ENCODE results near the gene NAP1L4.

NAP1L4 gene

DNA sequence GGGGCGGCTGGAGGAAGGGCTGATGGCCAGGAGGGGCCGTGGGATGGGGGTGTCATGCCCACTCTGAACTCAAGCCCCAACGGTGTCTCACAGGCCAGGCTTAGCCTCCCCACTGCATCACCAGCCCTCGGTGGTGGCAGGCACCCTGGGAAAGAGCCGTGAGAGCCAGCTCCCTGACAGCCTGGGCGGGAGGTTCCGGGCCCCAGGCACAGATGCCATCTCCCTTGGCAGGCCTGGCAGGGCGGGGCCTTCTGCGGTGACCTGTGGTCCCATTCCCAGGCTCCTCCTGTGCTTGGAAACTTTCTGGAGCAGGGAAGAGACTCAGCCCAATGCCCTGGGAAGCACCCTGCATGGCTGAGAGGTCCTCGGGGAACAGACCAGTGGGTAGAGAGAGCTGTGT lies 67.7 kb downstream of the NAP1L4 start:
- H3K9me3 ChIP-seq (ENCODE audit: insufficient read depth, low read length): peaks cover 16% of the 10 kb centered on the region; the same call in 1 of the 2 replicates
- H3K4me1 ChIP-seq (ENCODE audit: insufficient read depth, insufficient read length): peaks cover 13% of the 10 kb centered on the region
- peaks cover 33% of the 10 kb centered on the region for H3K36me3 ChIP-seq (ENCODE audit: insufficient read depth, insufficient read length, low read length)
- H3K4me3 ChIP-seq (ENCODE audit: insufficient read length, low read depth): no peak overlapping the region
- no peak for DNase-seq (ENCODE audit: low read depth, low spot score)
- TF ChIP-seq YY1 (IDR thresholded peaks at IDR 0.05; ENCODE audit: insufficient read depth, insufficient read length): no peak
- no peak for TF ChIP-seq SUZ12 (IDR thresholded peaks at IDR 0.05; ENCODE audit: extremely low read depth, insufficient read depth, insufficient read length)
- TF ChIP-seq ZNF274 (IDR thresholded peaks at IDR 0.05; ENCODE audit: low read depth, low read length): no peak
- no peak overlapping the region for H3K9ac ChIP-seq (ENCODE audit: insufficient read length, low read depth)
- peaks cover 4% of the 10 kb centered on the region for H3K27me3 ChIP-seq (ENCODE audit: insufficient read depth, insufficient read length)

DNA sequence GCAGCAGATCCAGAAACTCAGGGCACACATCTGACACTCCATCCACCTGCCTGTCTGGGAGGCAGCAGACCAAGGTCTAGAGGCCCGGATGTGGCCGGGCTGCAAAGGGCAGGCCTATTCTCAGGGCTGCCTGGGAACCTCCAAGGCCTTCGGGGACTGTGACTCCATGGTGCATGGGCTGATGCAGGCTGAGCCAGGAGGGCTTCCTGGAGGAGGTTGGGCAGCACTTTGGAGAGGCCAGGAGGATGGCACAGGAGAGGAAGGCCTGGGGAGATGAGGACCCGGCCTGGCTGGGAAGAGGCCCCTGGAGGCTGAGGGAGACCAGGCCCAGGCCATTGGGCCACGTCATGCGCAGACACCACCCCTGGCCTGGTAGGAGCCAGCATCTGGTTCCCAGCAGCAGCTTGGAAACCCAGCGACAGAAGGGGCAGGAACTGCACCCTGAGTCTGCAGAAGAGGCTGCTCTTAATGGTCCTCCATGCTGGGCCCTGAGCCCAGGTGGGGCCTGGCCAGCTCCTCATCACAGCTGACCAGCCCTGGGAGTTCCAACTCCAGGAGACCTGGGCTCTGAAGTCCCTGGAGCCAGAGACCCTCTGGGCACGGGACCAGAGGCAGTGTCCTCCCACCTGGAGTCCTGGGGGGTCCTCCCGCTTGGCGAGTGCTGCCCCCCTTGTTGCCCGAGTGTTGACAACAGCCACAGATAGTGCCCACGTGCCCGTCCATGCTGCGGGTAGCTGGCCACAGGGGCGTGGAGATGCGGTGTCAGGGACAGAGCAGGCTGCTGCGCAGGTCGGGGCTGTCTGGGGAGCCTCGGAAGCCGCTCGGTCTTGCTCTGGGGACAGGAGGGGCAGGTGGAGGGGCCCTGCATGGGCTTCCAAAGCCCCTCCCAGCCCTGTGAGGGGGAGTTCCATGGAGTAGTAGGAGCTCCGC lies 68.4 kb downstream of the NAP1L4 start:
- Histone ChIP-seq H3K9ac (ENCODE audit: insufficient read length, low read depth) (no peak overlapping the region), H3K4me3 (ENCODE audit: insufficient read length, low read depth) (no peak overlapping the region), H3K9me3 (ENCODE audit: insufficient read depth, low read length) (peaks cover 16% of the 10 kb centered on the region; the same call in 1 of the 2 replicates), H3K36me3 (ENCODE audit: insufficient read depth, insufficient read length, low read length) (peaks cover 33% of the 10 kb centered on the region), H3K27me3 (ENCODE audit: insufficient read depth, insufficient read length) (peaks cover 4% of the 10 kb centered on the region), H3K4me1 (ENCODE audit: insufficient read depth, insufficient read length) (peaks cover 13% of the 10 kb centered on the region)
- no peak for DNase-seq (ENCODE audit: low read depth, low spot score)
- no peak for TF ChIP-seq ZNF274 (IDR thresholded peaks at IDR 0.05; ENCODE audit: low read depth, low read length)
- TF ChIP-seq YY1 (IDR thresholded peaks at IDR 0.05; ENCODE audit: insufficient read depth, insufficient read length): no peak
- no peak for TF ChIP-seq SUZ12 (IDR thresholded peaks at IDR 0.05; ENCODE audit: extremely low read depth, insufficient read depth, insufficient read length)

DNA sequence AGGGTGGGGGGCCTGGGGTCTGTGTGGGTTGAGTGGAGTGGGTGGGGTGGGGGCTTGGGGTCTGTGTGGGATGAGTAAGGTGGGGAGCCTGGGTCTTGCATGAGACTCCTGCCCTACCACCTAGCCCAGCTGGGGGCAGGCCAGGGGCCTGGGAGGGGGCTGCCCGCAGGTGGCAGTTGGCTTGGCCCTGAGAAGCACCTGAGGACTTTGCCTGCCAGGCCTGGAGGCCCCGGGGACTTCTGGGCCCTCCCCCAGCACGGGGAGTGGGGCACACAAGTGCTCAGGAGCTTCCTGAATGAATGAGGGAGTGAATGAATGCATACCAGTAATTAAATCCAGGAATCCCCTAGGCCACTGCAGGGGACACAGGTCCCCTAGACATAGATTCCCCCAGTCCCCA lies 69.5 kb downstream of the NAP1L4 start:
- H3K27me3 ChIP-seq (ENCODE audit: insufficient read depth, insufficient read length): peaks cover 3% of the 10 kb centered on the region
- no peak for DNase-seq (ENCODE audit: low read depth, low spot score)

DNA sequence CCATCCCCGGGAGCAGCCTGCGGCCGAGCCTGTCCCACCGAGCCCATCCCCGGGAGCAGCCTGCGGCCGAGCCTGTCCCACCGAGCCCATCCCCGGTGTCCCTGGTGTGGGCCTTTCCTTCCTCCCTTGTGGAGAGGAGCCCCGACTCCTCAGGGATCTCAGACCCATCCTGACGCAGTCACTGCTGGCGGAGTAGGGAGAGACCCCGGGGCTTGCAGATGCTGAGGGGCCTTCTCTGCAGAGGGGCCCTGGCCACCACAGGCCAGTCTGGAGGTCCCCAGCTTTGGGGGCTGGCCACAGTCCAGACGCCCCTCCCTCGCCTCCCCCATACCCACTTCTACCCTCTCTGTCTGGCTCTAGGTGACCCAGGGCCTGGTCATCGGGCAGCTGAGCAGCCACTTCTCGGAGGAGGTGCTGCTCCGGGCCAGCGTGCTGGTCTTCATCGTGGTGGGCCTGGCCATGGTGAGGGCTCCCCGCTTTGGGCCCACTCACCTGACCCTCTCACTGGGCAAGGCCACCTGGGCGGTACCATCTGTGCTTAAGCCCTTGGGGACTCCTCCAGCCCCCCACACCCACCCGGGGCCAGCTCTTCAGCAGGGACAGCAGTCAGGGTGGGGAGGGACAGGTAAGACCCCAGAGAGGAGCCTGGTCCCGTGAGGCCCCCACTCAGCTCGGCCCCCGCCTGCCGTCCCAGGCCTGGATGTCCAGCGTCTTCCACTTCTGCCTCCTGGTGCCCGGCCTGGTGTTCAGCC lies 70.2 kb downstream of the NAP1L4 start:
- Histone ChIP-seq H3K4me1 (ENCODE audit: insufficient read depth, insufficient read length) (peaks cover 10% of the 10 kb centered on the region), H3K4me3 (ENCODE audit: insufficient read length, low read depth) (no peak overlapping the region), H3K27me3 (ENCODE audit: insufficient read depth, insufficient read length) (no peaks in the 10 kb centered on the region), H3K9ac (ENCODE audit: insufficient read length, low read depth) (no peak overlapping the region), H3K9me3 (ENCODE audit: insufficient read depth, low read length) (peaks cover 6% of the 10 kb centered on the region; the same call in 1 of the 2 replicates), H3K36me3 (ENCODE audit: insufficient read depth, insufficient read length, low read length) (peaks cover 21% of the 10 kb centered on the region)
- TF ChIP-seq YY1 (IDR thresholded peaks at IDR 0.05; ENCODE audit: insufficient read depth, insufficient read length): no peak
- no peak for TF ChIP-seq SUZ12 (IDR thresholded peaks at IDR 0.05; ENCODE audit: extremely low read depth, insufficient read depth, insufficient read length)
- DNase-seq (ENCODE audit: low read depth, low spot score): no peak

More for the DNA sequence above, 69.5 kb downstream of the NAP1L4 start:
- Histone ChIP-seq H3K9me3 (ENCODE audit: insufficient read depth, low read length) (peaks cover 14% of the 10 kb centered on the region; the same call in 1 of the 2 replicates), H3K9ac (ENCODE audit: insufficient read length, low read depth) (no peak overlapping the region), H3K4me3 (ENCODE audit: insufficient read length, low read depth) (no peak overlapping the region), H3K4me1 (ENCODE audit: insufficient read depth, insufficient read length) (peaks cover 12% of the 10 kb centered on the region), H3K36me3 (ENCODE audit: insufficient read depth, insufficient read length, low read length) (peaks cover 28% of the 10 kb centered on the region)
- TF ChIP-seq YY1 (IDR thresholded peaks at IDR 0.05; ENCODE audit: insufficient read depth, insufficient read length) (no peak), SUZ12 (IDR thresholded peaks at IDR 0.05; ENCODE audit: extremely low read depth, insufficient read depth, insufficient read length) (no peak), ZNF274 (IDR thresholded peaks at IDR 0.05; ENCODE audit: low read depth, low read length) (no peak)

DNA sequence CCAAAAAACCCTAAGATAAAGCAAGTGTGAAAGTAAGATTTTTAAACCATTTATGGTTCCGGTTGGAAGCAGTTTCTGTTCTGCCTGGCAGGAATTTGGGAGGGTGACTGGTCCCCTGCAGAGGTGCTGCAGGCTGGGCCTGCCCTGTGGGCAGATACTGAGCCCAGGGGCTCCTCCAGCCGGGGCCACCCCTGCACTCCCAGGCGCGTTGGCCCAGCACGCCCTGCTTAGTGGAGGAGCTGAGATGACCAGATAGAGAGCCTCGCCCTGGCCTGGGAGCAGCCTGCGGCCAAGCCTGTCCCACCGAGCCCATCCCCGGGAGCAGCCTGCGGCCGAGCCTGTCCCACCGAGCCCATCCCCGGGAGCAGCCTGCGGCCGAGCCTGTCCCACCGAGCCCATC lies 70.9 kb downstream of the NAP1L4 start:
- no peak for TF ChIP-seq YY1 (IDR thresholded peaks at IDR 0.05; ENCODE audit: insufficient read depth, insufficient read length)
- TF ChIP-seq ZNF274 (IDR thresholded peaks at IDR 0.05; ENCODE audit: low read depth, low read length): no peak

DNA sequence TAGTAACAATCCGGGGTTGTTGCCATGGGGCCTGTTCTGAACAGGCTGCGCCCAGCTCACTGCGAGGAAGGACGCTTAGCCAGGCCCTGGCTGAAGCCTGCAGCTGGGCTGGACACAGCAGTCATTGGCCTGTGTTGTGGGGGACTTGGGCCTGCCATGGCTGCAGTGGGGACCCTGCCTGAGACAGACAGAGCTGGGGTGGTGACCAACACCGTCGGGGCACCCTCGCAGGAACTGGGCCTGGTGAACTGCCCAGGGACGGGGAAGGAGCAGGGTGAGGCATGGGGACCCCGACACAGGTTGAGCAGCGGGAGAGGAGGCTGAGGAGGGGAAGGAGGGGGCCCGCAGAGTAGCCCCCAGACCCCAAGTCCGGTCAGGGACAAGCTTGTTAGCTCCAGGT lies 71.8 kb downstream of the NAP1L4 start:
- Histone ChIP-seq H3K27me3 (ENCODE audit: insufficient read depth, insufficient read length) (no peaks in the 10 kb centered on the region), H3K9me3 (ENCODE audit: insufficient read depth, low read length) (no peaks in the 10 kb centered on the region), H3K9ac (ENCODE audit: insufficient read length, low read depth) (peak overlapping the region; percentile 44), H3K36me3 (ENCODE audit: insufficient read depth, insufficient read length, low read length) (peaks cover 14% of the 10 kb centered on the region), H3K4me1 (ENCODE audit: insufficient read depth, insufficient read length) (peaks cover 5% of the 10 kb centered on the region), H3K4me3 (ENCODE audit: insufficient read length, low read depth) (no peak overlapping the region)
- DNase-seq (ENCODE audit: low read depth, low spot score): no peak
- TF ChIP-seq ZNF274 (IDR thresholded peaks at IDR 0.05; ENCODE audit: low read depth, low read length) (no peak), SUZ12 (IDR thresholded peaks at IDR 0.05; ENCODE audit: extremely low read depth, insufficient read depth, insufficient read length) (no peak), YY1 (IDR thresholded peaks at IDR 0.05; ENCODE audit: insufficient read depth, insufficient read length) (no peak)

More for the DNA sequence above, 70.9 kb downstream of the NAP1L4 start:
- Histone ChIP-seq H3K4me1 (ENCODE audit: insufficient read depth, insufficient read length) (peaks cover 5% of the 10 kb centered on the region), H3K9ac (ENCODE audit: insufficient read length, low read depth) (no peak overlapping the region), H3K27me3 (ENCODE audit: insufficient read depth, insufficient read length) (no peaks in the 10 kb centered on the region), H3K4me3 (ENCODE audit: insufficient read length, low read depth) (no peak overlapping the region), H3K36me3 (ENCODE audit: insufficient read depth, insufficient read length, low read length) (peaks cover 14% of the 10 kb centered on the region), H3K9me3 (ENCODE audit: insufficient read depth, low read length) (no peaks in the 10 kb centered on the region)
- DNase-seq (ENCODE audit: low read depth, low spot score): no peak

DNA sequence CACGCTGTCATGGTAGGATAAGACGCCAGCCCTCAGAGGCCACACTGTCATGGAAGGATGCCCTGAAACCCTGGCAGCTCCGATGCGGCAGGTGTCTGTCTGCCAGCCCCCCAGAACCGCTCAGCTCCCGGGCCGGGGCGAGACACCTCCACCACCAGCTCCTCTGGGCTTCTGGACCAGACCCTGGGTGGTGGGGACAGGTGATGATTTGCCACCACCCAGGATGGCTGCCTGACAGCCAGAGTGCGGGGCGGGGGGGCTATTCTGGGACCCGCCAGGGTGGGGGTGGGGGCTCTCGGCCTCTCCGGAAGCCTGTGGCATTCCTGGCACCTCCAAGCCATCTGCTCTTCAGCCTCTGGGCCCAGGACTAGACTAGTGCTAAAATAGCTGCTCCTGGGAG lies 72.3 kb downstream of the NAP1L4 start:
- Histone ChIP-seq H3K27me3 (ENCODE audit: insufficient read depth, insufficient read length) (no peaks in the 10 kb centered on the region), H3K9ac (ENCODE audit: insufficient read length, low read depth) (peak overlapping the region; percentile 44), H3K4me3 (ENCODE audit: insufficient read length, low read depth) (no peak overlapping the region), H3K4me1 (ENCODE audit: insufficient read depth, insufficient read length) (peaks cover 3% of the 10 kb centered on the region), H3K9me3 (ENCODE audit: insufficient read depth, low read length) (no peaks in the 10 kb centered on the region), H3K36me3 (ENCODE audit: insufficient read depth, insufficient read length, low read length) (peaks cover 9% of the 10 kb centered on the region)
- no peak for TF ChIP-seq ZNF274 (IDR thresholded peaks at IDR 0.05; ENCODE audit: low read depth, low read length)
- TF ChIP-seq YY1 (IDR thresholded peaks at IDR 0.05; ENCODE audit: insufficient read depth, insufficient read length): no peak
- TF ChIP-seq SUZ12 (IDR thresholded peaks at IDR 0.05; ENCODE audit: extremely low read depth, insufficient read depth, insufficient read length): no peak
- DNase-seq (ENCODE audit: low read depth, low spot score): no peak
